Raji (cell line): ENCODE data around the gene RNF133.

ENCODE experiments used
- POLR2A ChIP-seq: IDR thresholded peaks from 2 replicates; pipeline ENCODE4 v1.6.1; 2011; ENCODE audit warnings: low read depth, low read length, control low read depth; ENCODE audit not compliant: insufficient read depth

Gene RNF133

DNA sequence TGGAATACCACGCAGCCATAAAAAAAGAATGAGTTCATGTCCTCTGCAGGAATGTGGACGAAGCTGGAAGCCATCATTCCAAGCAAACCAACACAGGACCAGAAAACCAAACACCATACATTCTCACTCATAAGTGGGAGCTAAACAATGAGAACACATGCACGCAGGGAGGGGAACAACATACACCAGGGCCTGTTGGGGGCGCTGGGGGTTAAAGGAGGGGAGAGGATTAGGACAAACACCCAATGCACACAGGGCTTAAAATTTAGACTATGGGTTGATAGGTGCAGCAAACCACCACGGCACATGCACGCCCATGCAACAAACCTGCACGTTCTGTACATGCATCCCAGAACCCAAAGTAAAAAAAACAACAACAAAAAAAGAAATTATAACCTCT, 23.3 kb downstream of the RNF133 start:
- no peak for TF ChIP-seq POLR2A

DNA sequence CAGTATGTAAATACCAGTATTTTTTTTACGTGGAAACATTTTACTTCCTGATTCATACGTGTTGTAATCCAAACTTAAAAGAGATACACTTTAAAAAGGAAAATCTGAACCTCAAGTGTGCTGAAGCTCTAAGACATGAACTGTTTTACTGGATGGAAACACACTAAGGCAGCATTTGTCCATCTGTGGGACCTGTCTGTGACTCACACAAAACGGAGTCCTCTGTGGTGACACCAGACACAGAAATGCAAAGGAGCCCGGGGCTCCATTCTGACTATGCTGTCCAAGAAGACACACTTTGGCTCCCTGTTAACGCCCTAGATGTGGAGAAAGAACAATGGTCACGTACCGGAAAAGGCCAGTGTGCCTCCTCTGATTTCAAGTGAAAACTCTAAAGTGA, 23.9 kb downstream of the RNF133 start:
- TF ChIP-seq POLR2A, result no peak

DNA sequence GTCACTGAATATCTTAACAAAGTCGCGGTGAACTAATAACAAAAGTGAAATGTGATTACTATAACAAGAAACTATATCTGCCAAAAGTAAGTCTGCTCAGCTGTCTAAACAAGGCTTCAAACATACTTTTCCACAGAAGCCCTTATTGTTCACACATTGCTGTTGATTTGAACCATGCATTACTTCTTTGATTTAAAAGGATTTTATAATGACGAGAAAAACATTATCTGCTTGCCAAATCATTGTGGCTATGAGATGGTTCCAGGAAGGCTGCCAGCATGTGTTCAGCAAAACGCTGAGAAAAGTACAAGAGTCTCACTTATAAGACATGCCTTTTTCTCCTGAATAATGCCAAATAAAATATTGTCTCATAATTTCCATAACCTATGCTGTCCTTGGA, 24.4 kb downstream of the RNF133 start:
- TF ChIP-seq POLR2A, result no peak

DNA sequence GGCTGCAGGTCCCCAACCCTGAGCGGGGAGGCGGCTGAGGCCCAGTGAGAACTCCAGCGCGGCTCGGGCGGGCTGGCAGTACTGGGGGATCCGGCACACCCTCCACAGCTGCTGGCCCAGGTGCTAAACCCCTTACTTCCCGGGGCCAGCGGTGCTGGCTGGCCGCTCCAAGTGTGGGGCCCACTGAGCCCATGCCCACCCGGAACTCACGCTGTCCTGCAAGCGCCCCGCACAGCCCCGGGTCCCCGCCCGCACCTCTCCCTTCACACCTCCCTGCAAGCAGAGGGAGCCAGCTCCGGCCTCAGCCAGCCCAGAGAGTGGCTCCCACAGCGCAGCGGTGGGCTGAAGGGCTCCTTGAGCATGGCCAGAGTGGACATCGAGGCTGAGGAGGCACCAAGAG, 25.0 kb downstream of the RNF133 start:
- TF ChIP-seq POLR2A, result no peak

DNA sequence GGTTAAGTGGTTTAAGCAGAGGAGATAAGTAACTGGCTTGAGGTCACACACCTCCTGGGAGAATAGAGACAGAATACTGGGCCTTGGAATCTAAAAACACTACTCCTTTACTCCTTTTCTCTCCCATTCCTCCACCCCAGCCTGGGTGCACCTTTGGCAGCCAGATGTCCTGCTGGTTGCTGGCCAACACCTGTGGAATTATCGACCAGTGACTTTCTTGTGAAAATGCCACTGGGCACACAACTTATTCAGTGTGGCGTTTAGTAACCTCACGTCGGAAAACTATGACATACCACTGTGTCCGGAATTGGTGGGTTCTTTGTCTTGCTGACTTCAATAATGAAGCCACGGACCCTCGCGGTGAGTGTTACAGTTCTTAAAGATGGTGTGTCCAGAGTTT, 26.4 kb downstream of the RNF133 start:
- no peak for TF ChIP-seq POLR2A

DNA sequence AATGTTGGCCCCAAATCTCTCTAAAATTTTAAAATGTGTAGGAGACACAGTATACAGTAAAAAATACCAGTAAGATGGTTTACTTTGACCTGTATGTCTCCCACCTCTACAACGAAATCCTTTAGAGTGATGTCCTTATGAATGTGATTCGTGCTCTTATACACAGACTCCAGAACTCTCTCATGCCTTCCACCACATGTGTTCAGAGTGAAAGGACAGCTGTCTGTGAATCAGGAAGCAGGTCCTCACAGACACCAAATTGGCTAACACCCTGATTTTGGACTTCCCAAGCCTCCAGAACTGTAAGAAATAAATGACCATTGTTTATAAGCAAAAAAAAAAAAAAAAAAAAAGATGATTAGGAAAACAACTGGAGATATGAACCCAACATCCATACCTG, 35.2 kb downstream of the RNF133 start:
- no peak for TF ChIP-seq POLR2A

DNA sequence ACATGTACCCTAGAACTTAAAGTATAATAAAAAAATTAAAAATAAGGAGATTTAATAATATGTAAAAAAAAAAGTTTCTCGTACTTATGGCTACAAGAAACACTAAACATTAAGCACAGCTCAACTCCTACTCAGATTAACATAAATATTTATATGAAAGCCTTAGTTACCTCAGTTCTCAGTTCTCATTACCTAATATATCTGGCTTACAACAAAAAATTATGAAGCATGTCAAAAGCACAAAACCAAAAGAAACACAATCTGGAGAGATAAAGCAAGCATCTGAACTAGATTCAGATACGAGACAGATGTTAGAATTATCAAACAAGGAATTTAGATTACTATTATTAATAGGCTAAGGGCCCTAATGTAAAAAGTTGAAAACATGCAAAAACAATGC, 40.1 kb downstream of the RNF133 start:
- TF ChIP-seq POLR2A, result no peak

DNA sequence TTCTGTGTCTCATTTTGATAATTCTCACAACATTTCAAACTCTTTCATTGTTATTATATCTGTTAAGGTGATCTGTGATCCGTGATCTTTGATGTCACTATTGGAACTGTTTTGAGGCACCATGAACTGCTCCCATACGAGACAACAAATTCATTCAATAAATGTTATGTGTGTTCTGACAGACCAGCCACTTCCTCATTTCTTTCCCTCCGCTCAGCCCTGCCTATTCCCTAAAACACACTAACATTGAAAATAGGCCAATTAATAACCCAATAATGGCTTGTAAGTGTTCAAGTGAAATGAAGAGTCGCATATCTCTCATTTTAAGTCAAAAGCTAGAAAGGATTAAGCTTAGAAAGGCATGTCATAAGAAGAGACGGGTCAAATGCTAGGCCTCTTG, 45.2 kb downstream of the RNF133 start:
- TF ChIP-seq POLR2A, result no peak

DNA sequence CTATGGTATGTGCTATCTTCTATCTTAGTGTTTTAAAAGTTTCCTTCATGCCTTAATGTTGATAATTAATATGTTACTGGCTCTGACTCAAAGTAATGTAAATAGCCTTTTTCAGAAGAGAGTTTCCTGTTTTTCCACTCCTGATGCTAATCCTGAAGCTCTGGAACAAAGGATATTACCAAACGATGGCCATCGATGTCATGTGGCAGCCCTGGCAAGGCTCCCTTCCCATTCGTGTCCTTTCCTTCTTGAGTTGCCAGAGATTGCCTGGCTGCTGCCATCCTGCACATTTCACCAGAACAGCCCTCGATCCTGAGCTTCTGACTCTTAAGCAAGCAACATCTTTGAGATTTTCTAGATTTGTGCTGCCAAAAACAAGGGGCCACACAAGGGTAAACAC, 46.0 kb downstream of the RNF133 start:
- TF ChIP-seq POLR2A, result no peak

DNA sequence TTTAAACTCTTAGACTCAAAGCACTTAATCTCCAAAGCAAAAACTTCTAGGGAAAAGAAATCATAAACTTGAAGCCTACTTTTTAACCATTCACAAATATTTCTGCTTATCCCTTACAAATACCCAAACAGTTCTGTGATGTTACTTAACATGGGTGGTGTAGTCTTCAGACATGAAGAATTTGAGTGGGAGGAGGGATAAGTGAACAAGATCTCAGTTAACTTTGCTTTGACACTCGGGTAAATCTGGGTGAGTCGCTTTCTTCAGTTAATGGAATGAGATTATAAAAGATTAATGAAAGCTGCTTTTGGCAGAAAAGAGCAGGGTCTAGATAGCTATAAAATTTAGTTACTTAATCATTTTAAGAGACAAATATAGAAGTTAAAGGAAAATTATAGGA, 47.5 kb downstream of the RNF133 start:
- TF ChIP-seq POLR2A, result no peak
